GM12878 (cell line): Measurements from ENCODE around the gene COL27A1. TPM values are rescaled to one million over a fixed set of nuclear protein-coding genes. Genes with fewer than 3 reads are reported as not detected.

ENCODE experiments used
- ATAC-seq: fragments of 200-7000 bp; cut with Tn5 transposase; 3 replicates; pipeline ENCODE4 v1.9.1; 2020; ENCODE audit warnings: mild to moderate bottlenecking, moderate library complexity
- BruUV-seq: library from RNA; stranded (reverse); fragments of 400-500 nt; replicated peaks from 2 replicates; lab custom pipeline; 2021; lab: Mats Ljungman, UMichigan
- CTCF ChIA-PET: fragments of 300-600 bp; sonication (Branson Sonifier 250); formaldehyde crosslinking; extraction: SDS; loops from one replicate; lab custom pipeline; 2021; ENCODE audit warnings: inconsistent platforms; lab: Yijun Ruan, JAX
- POLR2A ChIA-PET: fragments of 350-600 bp; formaldehyde crosslinking; extraction: SDS; loops from one replicate; lab custom pipeline; 2021; ENCODE audit warnings: inconsistent platforms; lab: Charles Lee
- RAD21 ChIA-PET: fragments of 300-600 bp; sonication (Branson Sonifier 250); formaldehyde crosslinking; loops from one replicate; lab custom pipeline; 2023; ENCODE audit warnings: antibody characterized with exemption; ENCODE audit not compliant: unreplicated experiment; lab: Charles Lee
- SMC1A ChIA-PET: fragments of 300-600 bp; sonication (Branson Sonifier 250); formaldehyde crosslinking; loops from one replicate; lab custom pipeline; 2023; ENCODE audit not compliant: unreplicated experiment, uncharacterized antibody; lab: Charles Lee
- DNase-seq: peaks from one replicate; pipeline ENCODE4 v3.0.0-alpha.2; 2011; ENCODE audit warnings: low read depth, low spot score
- FAIRE-seq: peaks from 3 replicates; lab custom pipeline; 2011; peaks lifted over from hg19 to GRCh38; lab: Jason Lieb, UNC
- H2AFZ ChIP-seq: 2 replicates; pipeline ENCODE4 v1.6.0; 2011; ENCODE audit warnings: low read depth, low read length, control low read depth; ENCODE audit not compliant: control insufficient read depth
- H3K27ac ChIP-seq: 2 replicates; pipeline ENCODE4 v1.5.1; 2011; ENCODE audit warnings: control low read depth; ENCODE audit not compliant: control insufficient read depth, insufficient read depth
- H3K27me3 ChIP-seq, 2 experiments: replicated peaks in 1 of 2; 2 replicates each; pipeline versions ENCODE4 v1.6.0 to v1.6.1; 2011; ENCODE audit warnings: low read length in 1 of 2; ENCODE audit not compliant: control insufficient read depth in 2 of 2, insufficient read depth in 2 of 2
- H3K36me3 ChIP-seq, 2 experiments: 2 replicates each; pipeline ENCODE4 v1.5.1; 2011; ENCODE audit warnings: low read length in 1 of 2; ENCODE audit not compliant: control insufficient read depth in 2 of 2, insufficient read depth in 2 of 2
- H3K4me1 ChIP-seq: 2 replicates; pipeline ENCODE4 v1.6.1; 2011; ENCODE audit warnings: mild to moderate bottlenecking, low read length, moderate library complexity, mixed read lengths; ENCODE audit not compliant: control insufficient read depth, insufficient read depth
- H3K4me2 ChIP-seq: 2 replicates; pipeline ENCODE4 v1.6.0; 2011; ENCODE audit warnings: control low read depth; ENCODE audit not compliant: control insufficient read depth, insufficient read depth
- H3K4me3 ChIP-seq: fragments of 200-600 bp; sonication (generic); 2 replicates; pipeline ENCODE4 v1.5.1; 2016
- H3K79me2 ChIP-seq: 2 replicates; pipeline ENCODE4 v1.6.0; 2011; ENCODE audit warnings: low read length; ENCODE audit not compliant: control insufficient read depth, insufficient read depth
- H3K9ac ChIP-seq: 2 replicates; pipeline ENCODE4 v1.8.0; 2011; ENCODE audit warnings: low read length, control low read depth, mixed read lengths; ENCODE audit not compliant: control insufficient read depth, insufficient read depth
- H3K9me3 ChIP-seq: replicated peaks from 3 replicates; pipeline ENCODE4 v1.5.1; 2011; ENCODE audit warnings: mild to moderate bottlenecking, low read length; ENCODE audit not compliant: control insufficient read depth, insufficient read depth
- H4K20me1 ChIP-seq: 2 replicates; pipeline ENCODE4 v1.6.0; 2011; ENCODE audit not compliant: control insufficient read depth, insufficient read depth
- ATF7 ChIP-seq: fragments of 450-650 bp; IDR thresholded peaks from 2 replicates; pipeline ENCODE4 v1.6.1; 2016; ENCODE audit warnings: low read depth, mild to moderate bottlenecking
- BCL3 ChIP-seq: IDR thresholded peaks from 2 replicates; pipeline ENCODE4 v1.6.1; 2011; ENCODE audit warnings: borderline replicate concordance, low read depth, mild to moderate bottlenecking, moderate library complexity, low read length; ENCODE audit not compliant: insufficient read depth, poor library complexity, severe bottlenecking
- BRCA1 ChIP-seq: IDR thresholded peaks from 2 replicates; pipeline ENCODE4 v1.6.1; 2011; ENCODE audit warnings: low read depth, low read length, improper control_type of control experiment
- CBX3 ChIP-seq: fragments of 200-600 bp; sonication (generic); IDR thresholded peaks from 2 replicates; pipeline ENCODE4 v1.6.1; 2016; ENCODE audit warnings: low read depth, borderline replicate concordance
- CEBPZ ChIP-seq: fragments of 150-350 bp; IDR thresholded peaks from 2 replicates; pipeline ENCODE4 v1.6.1; 2016; ENCODE audit warnings: low read depth, low read length
- ELK1 ChIP-seq: IDR thresholded peaks from 2 replicates; pipeline ENCODE4 v1.6.1; 2012; ENCODE audit warnings: low read depth, low read length, improper control_type of control experiment
- IRF5 ChIP-seq: fragments of 450-650 bp; IDR thresholded peaks from 2 replicates; pipeline ENCODE4 v1.6.1; 2017; ENCODE audit warnings: borderline replicate concordance
- MLLT1 ChIP-seq: fragments of 450-650 bp; IDR thresholded peaks from 2 replicates; pipeline ENCODE4 v1.6.1; 2016; ENCODE audit warnings: mild to moderate bottlenecking
- MTA2 ChIP-seq: fragments of 450-650 bp; IDR thresholded peaks from 2 replicates; pipeline ENCODE4 v1.6.1; 2016; ENCODE audit warnings: low read depth, mild to moderate bottlenecking, moderate library complexity
- MYC ChIP-seq: IDR thresholded peaks from 2 replicates; pipeline ENCODE4 v1.6.1; 2011; ENCODE audit warnings: mild to moderate bottlenecking, low read length, moderate library complexity, inconsistent platforms; ENCODE audit not compliant: insufficient read depth, insufficient replicate concordance, insufficient read length, severe bottlenecking
- NFYB ChIP-seq: IDR thresholded peaks from 2 replicates; pipeline ENCODE4 v1.6.1; 2011; ENCODE audit warnings: low read depth, mild to moderate bottlenecking, low read length, improper control_type of control experiment, moderate library complexity; ENCODE audit not compliant: insufficient read depth
- NR2C2 ChIP-seq: IDR thresholded peaks from 2 replicates; pipeline ENCODE4 v1.6.1; 2011; ENCODE audit warnings: borderline replicate concordance, low read depth; ENCODE audit not compliant: control insufficient read depth, insufficient read length
- TCF12 ChIP-seq: IDR thresholded peaks from 2 replicates; pipeline ENCODE4 v1.6.1; 2011; ENCODE audit warnings: low read depth, mild to moderate bottlenecking, low read length
- WGBS: methylation state at CpG from one replicate; pipeline ENCODE4 v1.1.6; 2016; ENCODE audit warnings: low lambda C conversion rate; ENCODE audit not compliant: insufficient replicate concordance, insufficient coverage; ENCODE audit errors: missing lambda C conversion rate; 5-methylcytosine and 5-hydroxymethylcytosine counted together
- in situ Hi-C: fragments of 300-500 bp; cut with MboI; formaldehyde crosslinking; loops from 9 replicates; pipeline ENCODE4 v1.14.3; 2018; ENCODE audit warnings: mixed read lengths
- intact Hi-C: fragments of 100-400 bp; cut with micrococcal nuclease; formaldehyde crosslinking; loops from one replicate; pipeline ENCODE4 v1.14.2; 2022; ENCODE audit not compliant: unreplicated experiment
- polyA plus RNA-seq, 11 experiments: library from polyadenylated mRNA; depleted of rRNA in 4 of 11; unstranded in 6 of 11; stranded (reverse) in 5 of 11; fragments of >200 nt; fragmentation: Nextera tagmentation in 4 of 11; fragmentation: Illumina TruSeq in 1 of 11; extraction: Ambion mirVana in 4 of 11; extraction: Trizol in 1 of 11; gene quantifications; 1 replicate in 1 of 11; 2 replicates in 10 of 11; pipeline versions ENCODE4 v1.2.1 to v1.2.3, GENCODE V29; 2011 to 2016; ENCODE audit warnings: inconsistent platforms in 2 of 11, missing spikeins in 2 of 11, low read depth in 1 of 11
- total RNA-seq, 4 experiments: library from RNA; depleted of rRNA in 3 of 4; stranded (reverse); fragments of >200 nt in 3 of 4; fragmentation: Illumina TruSeq in 1 of 4; extraction: Trizol in 1 of 4; gene quantifications; 2 replicates each; pipeline versions ENCODE4 v1.2.1 to v1.2.3, GENCODE V29; 2013 to 2021

Gene COL27A1
- total and polyA plus RNA-seq, 10 of the 15 experiments (the other 5 are each of a cell fraction or from before 2014, with no cell fraction given), result 0.10 TPM; not detected in 9

- Histone ChIP-seq H3K27me3 (peaks cover 3 to 5% of the 10 kb centered on the region in 2 experiments; a peak in 3 of 4 replicates), H3K4me2 (no peak overlapping the region), H3K36me3 (no peaks in the 10 kb centered on the region), H3K9me3 (no peaks in the 10 kb centered on the region), H4K20me1 (no peaks in the 10 kb centered on the region), H2AFZ (no peak overlapping the region), H3K4me3 (no peak overlapping the region), H3K9ac (no peak overlapping the region), H3K4me1 (no peaks in the 10 kb centered on the region), H3K27ac (no peak overlapping the region), H3K79me2 (no peaks in the 10 kb centered on the region)
- SMC1A ChIA-PET, result interaction anchor here (0.9 kb wide), 1 partner anchor 10 kb away, joined by 4 read pairs; no protein-coding TSS in a partner anchor
- in situ Hi-C loops, result loop anchor here (10.0 kb wide), 1 partner anchor 125 kb away; no protein-coding TSS in a partner anchor
- RAD21 ChIA-PET, result interaction anchor here (0.6 kb wide), 1 partner anchor 88 kb away, joined by 3 read pairs; no protein-coding TSS in a partner anchor
- POLR2A ChIA-PET, result no interaction called here
- CTCF ChIA-PET, result interaction anchor here (1.2 kb wide), 1 partner anchor 18 kb away, joined by 3 read pairs; no protein-coding TSS in a partner anchor
- no TSS peak for BruUV-seq
- WGBS, result 10% methylated on average over 3 of the region's 3 CpGs
- FAIRE-seq (no peak), DNase-seq (no peak), ATAC-seq (no peak)
- intact Hi-C loops, result no loop called here
- TF ChIP-seq NFYB (no peak), CBX3 (no peak), CEBPZ (no peak), IRF5 (no peak), MLLT1 (no peak), ATF7 (no peak), BRCA1 (no peak), MYC (no peak), TCF12 (no peak), NR2C2 (no peak), ELK1 (no peak), BCL3 (no peak), MTA2 (no peak)
Measured at GRCh38 chr9:114159691-114160090, 4.4 kb downstream of the COL27A1 start.
